A673 (cell line): ENCODE data around the gene LARGE1. TPM values are rescaled to one million over a fixed set of nuclear protein-coding genes. Genes with fewer than 3 reads are reported as not detected.

Source experiments
- BruUV-seq: library from RNA; stranded (reverse); fragments of 400-500 nt; replicated peaks from 2 replicates; lab custom pipeline; 2021; lab: Mats Ljungman, UMichigan
- CTCF ChIA-PET: fragments of 300-600 bp; sonication (Branson Sonifier 250); formaldehyde crosslinking; loops from one replicate; lab custom pipeline; 2022; ENCODE audit warnings: antibody characterized with exemption; lab: Charles Lee
- POLR2A ChIA-PET: fragments of 300-600 bp; sonication (Branson Sonifier 250); formaldehyde crosslinking; loops from one replicate; lab custom pipeline; 2022; ENCODE audit warnings: antibody characterized with exemption; ENCODE audit not compliant: low non-redundant PET; lab: Charles Lee
- DNase-seq: peaks from one replicate; pipeline ENCODE4 v3.0.0-alpha.2; 2015; ENCODE audit warnings: low spot score
- H3K27ac ChIP-seq: fragments of 200-600 bp; sonication (generic); 2 replicates; pipeline ENCODE4 v1.5.1; 2016; ENCODE audit warnings: mixed run types, low read depth, mild to moderate bottlenecking, mixed read lengths, antibody characterized with exemption, low read length; ENCODE audit not compliant: poor library complexity, severe bottlenecking
- H3K27me3 ChIP-seq: fragments of 200-600 bp; sonication (generic); replicated peaks from 2 replicates; pipeline ENCODE4 v1.6.1; 2017; ENCODE audit warnings: mixed run types, low read depth, mild to moderate bottlenecking, mixed read lengths, antibody characterized with exemption, low read length; ENCODE audit not compliant: insufficient read depth, poor library complexity
- H3K36me3 ChIP-seq: fragments of 200-600 bp; sonication (generic); 2 replicates; pipeline ENCODE4 v1.6.1; 2016; ENCODE audit warnings: mixed run types, mild to moderate bottlenecking, mixed read lengths, antibody characterized with exemption, low read length; ENCODE audit not compliant: insufficient read depth, poor library complexity, severe bottlenecking
- H3K4me1 ChIP-seq: fragments of 200-600 bp; sonication (generic); 2 replicates; pipeline ENCODE4 v1.6.1; 2017; ENCODE audit warnings: mixed run types, mild to moderate bottlenecking, mixed read lengths, antibody characterized with exemption, low read length; ENCODE audit not compliant: insufficient read depth, poor library complexity, severe bottlenecking
- H3K4me3 ChIP-seq: fragments of 200-600 bp; sonication (generic); 2 replicates; pipeline ENCODE4 v1.5.1; 2016; ENCODE audit warnings: low read depth, mixed run types, mild to moderate bottlenecking, mixed read lengths, low read length; ENCODE audit not compliant: poor library complexity, severe bottlenecking
- H3K9me3 ChIP-seq: fragments of 200-600 bp; sonication (generic); 2 replicates; pipeline ENCODE4 v1.6.1; 2016; ENCODE audit warnings: mixed run types, low read depth, mild to moderate bottlenecking, mixed read lengths, antibody characterized with exemption, low read length; ENCODE audit not compliant: poor library complexity, severe bottlenecking
- CTCF ChIP-seq: fragments of 300-800, 200-600 bp; sonication (generic); conservative IDR thresholded peaks from 2 replicates; pipeline ENCODE4 v1.5.1; 2017; ENCODE audit warnings: low read depth, mild to moderate bottlenecking, antibody characterized with exemption, low read length, moderate library complexity, mixed read lengths
- EZH2 ChIP-seq: fragments of 200-600 bp; sonication (generic); IDR thresholded peaks from 2 replicates; pipeline ENCODE4 v1.6.1; 2017; ENCODE audit warnings: borderline replicate concordance, low read depth, mild to moderate bottlenecking, mixed read lengths, antibody characterized with exemption, low read length; ENCODE audit not compliant: poor library complexity, severe bottlenecking
- intact Hi-C: fragments of 100-400 bp; cut with micrococcal nuclease; formaldehyde crosslinking; loops from one replicate; pipeline ENCODE4 v1.10.0; 2022; ENCODE audit not compliant: unreplicated experiment
- total RNA-seq: library from RNA; stranded (reverse); gene quantifications from 2 replicates; pipeline ENCODE4 v1.2.3, GENCODE V29; 2021

LARGE1 gene
- total RNA-seq, 1 experiment from 2014 or later, result not detected

GRCh38 chr22:33894036-33894435 is 26.2 kb downstream of the LARGE1 start:
- ChIA-PET POLR2A (no interaction called here), CTCF (no interaction called here)
- no peak for DNase-seq
- TF ChIP-seq EZH2 (no peak), CTCF (no peak)
- no peaks in the 10 kb centered on the region for H3K27me3 ChIP-seq
- H3K27ac ChIP-seq, result no peak overlapping the region
- intact Hi-C loops, result no loop called here
- H3K36me3 ChIP-seq, result no peaks in the 10 kb centered on the region
- H3K9me3 ChIP-seq, result peaks cover 13% of the 10 kb centered on the region
- no peaks in the 10 kb centered on the region for H3K4me1 ChIP-seq
- H3K4me3 ChIP-seq, result no peak overlapping the region
- no TSS peak for BruUV-seq

- ChIA-PET POLR2A (no interaction called here), CTCF (no interaction called here)
- Histone ChIP-seq H3K27me3 (no peaks in the 10 kb centered on the region), H3K4me1 (no peaks in the 10 kb centered on the region), H3K4me3 (no peak overlapping the region), H3K27ac (no peak overlapping the region), H3K9me3 (peaks cover 8% of the 10 kb centered on the region), H3K36me3 (no peaks in the 10 kb centered on the region)
- no peak for DNase-seq
- no TSS peak for BruUV-seq
- intact Hi-C loops, result no loop called here
- TF ChIP-seq CTCF, result no peak
- TF ChIP-seq EZH2, result no peak
Observed at GRCh38 chr22:33893512-33893911, 26.8 kb downstream of the LARGE1 start.

GRCh38 chr22:33891992-33892391 is 28.3 kb downstream of the LARGE1 start:
- H3K4me1 ChIP-seq, result no peaks in the 10 kb centered on the region
- no peak for DNase-seq
- H3K4me3 ChIP-seq, result no peak overlapping the region
- ChIA-PET CTCF (no interaction called here), POLR2A (no interaction called here)
- H3K27me3 ChIP-seq, result no peaks in the 10 kb centered on the region
- TF ChIP-seq EZH2 (no peak), CTCF (no peak)
- H3K9me3 ChIP-seq, result peaks cover 8% of the 10 kb centered on the region
- no peaks in the 10 kb centered on the region for H3K36me3 ChIP-seq
- intact Hi-C loops, result no loop called here
- no TSS peak for BruUV-seq
- no peak overlapping the region for H3K27ac ChIP-seq
